Measurements from ENCODE around the gene ABCC11.

GRCh38 chr16:48162839-48163410 is 84.4 kb downstream of the ABCC11 start:
- TF ChIP-seq CTCF (IDR thresholded peaks at IDR 0.05; ENCODE audit: low read depth, low read length) (no peak), EZH2phosphoT487 (IDR thresholded peaks at IDR 0.05; ENCODE audit: low read depth) (no peak)

Data from OCI-LY3 (cell line).